Inflammatory macrophage treated with lipopolysaccharide for 1 hour (primary cell): ENCODE measurements around the gene CD4.
A peak's percentile ranks its signal among the peaks of the same experiment; 100 is the strongest.
"Not testable (repeated sequence)": the region's sequence is repeated elsewhere in the genome, so short reads cannot be mapped to it uniquely, and the experiment has no call there.

Experiments used
- DNase-seq, 2 donors: peaks; one replicate each; pipeline ENCODE4 v3.0.0-alpha.2; 2020 to 2022

The CD4 gene

GRCh38 chr12:6788972-6789924 lies at the start of gene CD4:
Gene CD4 (plus strand): TSS chr12:6789528. CDS start chr12:6800139, 10,611 bp downstream.
- DNase-seq, result peak; percentile 69 to 80

- not testable (repeated sequence) for DNase-seq
Measured at GRCh38 chr12:6742080-6742479, 47.2 kb upstream of the CD4 start.

GRCh38 chr12:6742834-6743233 lies 46.5 kb upstream of the CD4 start:
- DNase-seq, result peak; percentile 62 to 76

- peak; percentile 48 to 84 for DNase-seq
Measured at GRCh38 chr12:6743300-6743699, 46.0 kb upstream of the CD4 start.

GRCh38 chr12:6745741-6746525 lies 43.4 kb upstream of the CD4 start:
- DNase-seq, result peak; percentile 77 to 93

- DNase-seq, result peak; percentile 51 to 80
Measured at GRCh38 chr12:6747216-6747615, 42.1 kb upstream of the CD4 start.

- DNase-seq, result no peak
Measured at GRCh38 chr12:6748761-6749160, 40.6 kb upstream of the CD4 start.

GRCh38 chr12:6750506-6750905 lies 38.8 kb upstream of the CD4 start:
- no peak for DNase-seq

- no peak for DNase-seq
Measured at GRCh38 chr12:6751767-6752166, 37.6 kb upstream of the CD4 start.

- DNase-seq, result no peak
Measured at GRCh38 chr12:6752167-6752920, 37.0 kb upstream of the CD4 start.

GRCh38 chr12:6752921-6753771 lies 36.2 kb upstream of the CD4 start, which contains the start of gene MLF2:
Gene MLF2 (minus strand): TSS chr12:6753141. CDS start chr12:6752334, 807 bp downstream.
- peak; percentile 99 for DNase-seq

- DNase-seq, result peak in 1 of 2 donors; percentile 23
Measured at GRCh38 chr12:6753772-6754356, 35.5 kb upstream of the CD4 start.

- DNase-seq, result peak; percentile 51 to 55
Measured at GRCh38 chr12:6754411-6754810, 34.9 kb upstream of the CD4 start.

- no peak for DNase-seq
Measured at GRCh38 chr12:6757028-6757690, 32.2 kb upstream of the CD4 start.

GRCh38 chr12:6758506-6759095 lies 30.7 kb upstream of the CD4 start:
- DNase-seq, result no peak

- no peak for DNase-seq
Measured at GRCh38 chr12:6759741-6760140, 29.6 kb upstream of the CD4 start.

GRCh38 chr12:6763380-6763779 lies 25.9 kb upstream of the CD4 start:
- no peak for DNase-seq

- DNase-seq, result peak; percentile 80 to 85
Measured at GRCh38 chr12:6764011-6764828, 25.1 kb upstream of the CD4 start.

GRCh38 chr12:6765048-6765633 lies 24.2 kb upstream of the CD4 start:
- DNase-seq, result no peak
